Adrenal gland (tissue), 19 donors: ENCODE results near the gene PDCD7. TPM values are rescaled to one million over a fixed set of nuclear protein-coding genes. Genes with fewer than 3 reads are reported as not detected.
"Not testable (repeated sequence)": the region's sequence is repeated elsewhere in the genome, so short reads cannot be mapped to it uniquely, and the experiment has no call there.

Experiments used
- DNase-seq, 7 donors: peaks; one replicate each; pipeline ENCODE4 v3.0.0-alpha.2; 2019 to 2020
- H3K27ac ChIP-seq, 5 donors: fragments of 200-600 bp; sonication (generic) in 4 of 5; 1 replicate in 3 of 5; 2 replicates in 2 of 5; pipeline versions ENCODE4 v1.5.1 to v1.8.0; 2016 to 2020; ENCODE audit warnings: mild to moderate bottlenecking in 1 of 5
- H3K27me3 ChIP-seq: fragments of 200-600 bp; 2 replicates; pipeline ENCODE4 v1.8.0; 2021
- H3K36me3 ChIP-seq, 2 donors: fragments of 200-600 bp; replicated peaks in 1 of 2; 1 replicate in 1 of 2; 2 replicates in 1 of 2; pipeline versions ENCODE4 v1.5.1 to v1.8.0; 2018 to 2022
- H3K4me1 ChIP-seq, 2 donors: fragments of 200-600 bp; replicated peaks in 1 of 2; 1 replicate in 1 of 2; 2 replicates in 1 of 2; pipeline versions ENCODE4 v1.5.1 to v1.8.0; 2018 to 2021
- H3K4me3 ChIP-seq, 4 donors: fragments of 200-600 bp; sonication (generic) in 3 of 4; one replicate each; pipeline ENCODE4 v1.5.1; 2016 to 2018
- H3K9me3 ChIP-seq, 3 donors: fragments of 200-600 bp; sonication (generic) in 1 of 3; replicated peaks in 1 of 3; 1 replicate in 2 of 3; 2 replicates in 1 of 3; pipeline versions ENCODE4 v1.5.1 to v1.8.0; 2016 to 2021
- POLR2A ChIP-seq, 2 donors: fragments of 450-650 bp; IDR thresholded peaks; one replicate each; pipeline ENCODE4 v1.6.1; 2017; ENCODE audit warnings: antibody characterized with exemption in 2 of 2, mild to moderate bottlenecking in 2 of 2, moderate library complexity in 1 of 2
- WGBS, 4 donors: extraction: QIAGEN DNeasy Blood & Tissue Kit in 2 of 4; methylation state at CpG; one replicate each; pipeline versions ENCODE4 v1.1.5 to v1.1.7; 2013 to 2017; 5-methylcytosine and 5-hydroxymethylcytosine counted together
- intact Hi-C, 2 donors: fragments of 100-400 bp; cut with DNase I; formaldehyde crosslinking; loops; one replicate each; pipeline versions ENCODE4 v1.14.1 to v1.15.0; 2022 to 2023
- long read RNA-seq, 10 donors: library from polyadenylated mRNA in 3 of 10; unstranded in 2 of 10; stranded (forward) in 1 of 10; transcript quantifications; one replicate each; pipeline ENCODE4 v2.0.0 and lab custom pipeline, GENCODE V29; 2021 to 2026
- polyA plus RNA-seq, 3 donors: library from polyadenylated mRNA; stranded (reverse); fragments of 200-250 nt in 2 of 3; fragments of 350-450 nt in 1 of 3; fragmentation: Illumina TruSeq in 1 of 3; extraction: RNeasy Lipid Tissue Mini Kit (QIAGEN cat#74804) in 1 of 3; gene quantifications; one replicate each; pipeline ENCODE4 v1.2.3, GENCODE V29; 2013 to 2014
- total RNA-seq, 9 donors: library from RNA; depleted of rRNA in 4 of 9; stranded (reverse); fragments of >200 nt in 4 of 9; fragments of 120-200 nt in 1 of 9; fragmentation: NEBNext Ultra II Directional in 1 of 9; extraction: Animal tissue kit (Norgen Biotek cat#: 25700) in 1 of 9; gene quantifications; one replicate each; pipeline versions ENCODE4 v1.1.0 to v1.2.4, GENCODE V29; 2013 to 2023
- TF ChIP-seq, protein P1 (sequence below), 6 experiments: fragments of 450-650 bp in 4 of 6; fragments of 200-600 bp in 2 of 6; sonication (generic) in 1 of 6; IDR thresholded peaks; 1 replicate in 5 of 6; 2 replicates in 1 of 6; pipeline versions ENCODE4 v1.5.1 to v1.8.0; 2016 to 2021; ENCODE audit warnings: antibody characterized with exemption in 6 of 6, mild to moderate bottlenecking in 2 of 6, moderate library complexity in 1 of 6
- donor health status: healthy with polysubstance abuse.
- donor health status: Bipolar disorder and iron deficiency.
- donor health status: DM: yes; HTN: yes; CAD: no.
- donor health status: DM: no; HTN: no; CAD: no.
- donor health status: DM: no; HTN: no; CAD: no.
- donor health status: DM: yes; HTN: yes; CAD: no.

Gene PDCD7, protein sequence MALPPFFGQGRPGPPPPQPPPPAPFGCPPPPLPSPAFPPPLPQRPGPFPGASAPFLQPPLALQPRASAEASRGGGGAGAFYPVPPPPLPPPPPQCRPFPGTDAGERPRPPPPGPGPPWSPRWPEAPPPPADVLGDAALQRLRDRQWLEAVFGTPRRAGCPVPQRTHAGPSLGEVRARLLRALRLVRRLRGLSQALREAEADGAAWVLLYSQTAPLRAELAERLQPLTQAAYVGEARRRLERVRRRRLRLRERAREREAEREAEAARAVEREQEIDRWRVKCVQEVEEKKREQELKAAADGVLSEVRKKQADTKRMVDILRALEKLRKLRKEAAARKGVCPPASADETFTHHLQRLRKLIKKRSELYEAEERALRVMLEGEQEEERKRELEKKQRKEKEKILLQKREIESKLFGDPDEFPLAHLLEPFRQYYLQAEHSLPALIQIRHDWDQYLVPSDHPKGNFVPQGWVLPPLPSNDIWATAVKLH
- total RNA-seq (100 to 1,000 TPM in 1 of 9 donors, 10 to 100 TPM in 8; 12.9 to 121 (median 21.2) TPM), polyA plus RNA-seq (10 to 100 TPM in 2 of 3 donors, 1 to 10 TPM in 1; 9.8 to 18.7 (median 17.3) TPM)
- long read RNA-seq, donor 1, partial matches to known transcripts, result 0 of 3 reads
- long read RNA-seq, donor 1, other reads (novel, unspliced or antisense), result 0 of 3 reads
- long read RNA-seq, donor 2, partial matches to known transcripts, result 0 of 4 reads
- long read RNA-seq, donor 2, other reads (novel, unspliced or antisense), result 0 of 4 reads
- long read RNA-seq, donor 3, partial matches to known transcripts, result 0 of 4 reads
- long read RNA-seq, donor 3, other reads (novel, unspliced or antisense), result 0 of 4 reads
- long read RNA-seq, donor 4, partial matches to known transcripts, result 1 of 1 reads
- long read RNA-seq, donor 4, other reads (novel, unspliced or antisense), result 0 of 1 reads
- long read RNA-seq, donor 5, transcript PDCD7-201 (5 exons, 2,851 nt), result major isoform, 31 of 31 reads
- long read RNA-seq, donor 5, partial matches to known transcripts, result 0 of 31 reads
- long read RNA-seq, donor 5, other reads (novel, unspliced or antisense), result 0 of 31 reads
- long read RNA-seq, donor 6, partial matches to known transcripts, result 1 of 2 reads
- long read RNA-seq, donor 6, other reads (novel, unspliced or antisense), result 1 of 2 reads
- long read RNA-seq, donor 7, partial matches to known transcripts, result 0 of 2 reads
- long read RNA-seq, donor 7, other reads (novel, unspliced or antisense), result 0 of 2 reads
- long read RNA-seq, donor 8, transcript PDCD7-201 (5 exons, 2,851 nt), result major isoform, 5 of 5 reads
- long read RNA-seq, donor 8, partial matches to known transcripts, result 0 of 5 reads
- long read RNA-seq, donor 8, other reads (novel, unspliced or antisense), result 0 of 5 reads
- long read RNA-seq, donor 9, partial matches to known transcripts, result 0 of 1 reads
- long read RNA-seq, donor 9, other reads (novel, unspliced or antisense), result 0 of 1 reads
- long read RNA-seq, donor 10, partial matches to known transcripts, result 0 of 2 reads
- long read RNA-seq, donor 10, other reads (novel, unspliced or antisense), result 0 of 2 reads

DNA sequence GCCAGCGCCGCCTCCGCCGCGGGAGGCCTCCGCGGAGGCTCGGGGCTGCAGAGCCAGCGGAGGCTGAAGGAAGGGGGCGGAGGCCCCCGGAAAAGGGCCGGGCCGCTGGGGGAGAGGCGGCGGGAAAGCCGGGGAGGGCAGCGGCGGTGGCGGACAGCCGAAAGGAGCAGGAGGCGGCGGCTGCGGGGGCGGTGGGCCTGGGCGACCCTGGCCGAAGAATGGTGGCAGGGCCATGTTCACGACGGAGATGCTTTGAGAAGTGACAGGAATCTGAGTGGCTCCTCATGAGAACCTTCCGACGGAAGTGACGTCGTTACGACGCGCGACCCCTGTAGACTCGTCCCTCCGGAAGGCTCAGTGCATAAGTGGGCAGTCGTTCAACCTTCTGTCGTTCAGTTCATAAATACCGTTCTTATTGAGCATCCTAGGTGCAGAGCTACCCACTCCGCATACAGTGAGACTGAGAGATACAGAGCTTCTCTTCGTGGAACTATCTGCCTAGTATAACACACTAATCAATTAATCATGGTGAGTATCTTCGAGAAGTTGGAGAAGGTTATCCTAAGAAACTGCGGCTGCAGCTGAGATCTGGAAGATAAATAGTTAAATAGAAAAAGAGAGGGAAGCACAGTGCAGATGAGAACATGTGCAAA lies at the start of gene PDCD7:
Gene PDCD7, minus strand, starts transcription at position 261 of the 653 bp plus-strand sequence. Its CDS starts 27 bp downstream, at position 234.
- 0 to 4% (median 2%) methylated on average over 7 to 45 of the region's 45 CpGs for WGBS, 4 donors
- H3K36me3 ChIP-seq, result peaks cover 0 to 15% of the 10 kb centered on the region in 2 donors
- peak within 1 kb of the TSS; percentile 71 to 87 (median 78) for H3K4me3 ChIP-seq
- intact Hi-C loops, result no loop called here
- DNase-seq, result peak; percentile 84 to 96 (median 89)
- peak within 1 kb of the TSS; percentile 65 to 92 (median 89) for H3K27ac ChIP-seq
- H3K9me3 ChIP-seq, result no peaks in the 10 kb centered on the region
- TF ChIP-seq, protein P1, sequence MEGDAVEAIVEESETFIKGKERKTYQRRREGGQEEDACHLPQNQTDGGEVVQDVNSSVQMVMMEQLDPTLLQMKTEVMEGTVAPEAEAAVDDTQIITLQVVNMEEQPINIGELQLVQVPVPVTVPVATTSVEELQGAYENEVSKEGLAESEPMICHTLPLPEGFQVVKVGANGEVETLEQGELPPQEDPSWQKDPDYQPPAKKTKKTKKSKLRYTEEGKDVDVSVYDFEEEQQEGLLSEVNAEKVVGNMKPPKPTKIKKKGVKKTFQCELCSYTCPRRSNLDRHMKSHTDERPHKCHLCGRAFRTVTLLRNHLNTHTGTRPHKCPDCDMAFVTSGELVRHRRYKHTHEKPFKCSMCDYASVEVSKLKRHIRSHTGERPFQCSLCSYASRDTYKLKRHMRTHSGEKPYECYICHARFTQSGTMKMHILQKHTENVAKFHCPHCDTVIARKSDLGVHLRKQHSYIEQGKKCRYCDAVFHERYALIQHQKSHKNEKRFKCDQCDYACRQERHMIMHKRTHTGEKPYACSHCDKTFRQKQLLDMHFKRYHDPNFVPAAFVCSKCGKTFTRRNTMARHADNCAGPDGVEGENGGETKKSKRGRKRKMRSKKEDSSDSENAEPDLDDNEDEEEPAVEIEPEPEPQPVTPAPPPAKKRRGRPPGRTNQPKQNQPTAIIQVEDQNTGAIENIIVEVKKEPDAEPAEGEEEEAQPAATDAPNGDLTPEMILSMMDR (IDR thresholded peaks at IDR 0.05), result no peak
- TF ChIP-seq POLR2A (IDR thresholded peaks at IDR 0.05), result peak; percentile 46 to 79
- H3K27me3 ChIP-seq, result no peaks in the 10 kb centered on the region
- H3K4me1 ChIP-seq, result peaks cover 10 to 21% of the 10 kb centered on the region in 2 donors

DNA sequence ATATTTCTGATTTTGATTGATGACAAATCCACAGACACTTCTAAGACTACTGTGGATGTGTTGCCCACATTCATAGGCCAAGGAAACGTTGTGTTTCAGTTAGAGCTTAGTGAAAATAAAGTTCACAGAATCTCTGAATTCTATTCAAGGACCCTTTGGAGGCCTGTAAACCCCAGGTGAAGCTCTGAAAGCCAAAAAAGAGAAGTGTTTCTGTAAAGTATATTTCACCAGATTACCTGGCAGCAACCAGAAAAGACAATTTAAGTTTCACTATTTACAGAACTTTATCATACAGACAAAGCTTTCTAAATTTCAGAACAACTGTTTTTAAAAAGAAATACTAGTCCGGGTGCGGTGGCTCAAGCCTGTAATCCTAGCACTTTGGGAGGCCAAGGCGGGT lies 48.9 kb upstream of the PDCD7 start:
- intact Hi-C loops, result no loop called here
- H3K4me1 ChIP-seq, result peaks cover 22 to 41% of the 10 kb centered on the region in 2 donors
- H3K4me3 ChIP-seq, result peak overlapping the region in 1 of 4 donors; percentile 87
- TF ChIP-seq, protein P1 (IDR thresholded peaks at IDR 0.05), result no peak
- no peak for TF ChIP-seq POLR2A (IDR thresholded peaks at IDR 0.05)
- WGBS, 4 donors, result 69 to 76% (median 73%) methylated on average over 4 of the region's 4 CpGs
- H3K27ac ChIP-seq, result peak overlapping the region in 2 of 5 donors; percentile 13 to 92
- no peaks in the 10 kb centered on the region for H3K27me3 ChIP-seq
- DNase-seq, result no peak
- H3K9me3 ChIP-seq, result no peaks in the 10 kb centered on the region
- H3K36me3 ChIP-seq, result peaks cover 0 to 27% of the 10 kb centered on the region in 2 donors

DNA sequence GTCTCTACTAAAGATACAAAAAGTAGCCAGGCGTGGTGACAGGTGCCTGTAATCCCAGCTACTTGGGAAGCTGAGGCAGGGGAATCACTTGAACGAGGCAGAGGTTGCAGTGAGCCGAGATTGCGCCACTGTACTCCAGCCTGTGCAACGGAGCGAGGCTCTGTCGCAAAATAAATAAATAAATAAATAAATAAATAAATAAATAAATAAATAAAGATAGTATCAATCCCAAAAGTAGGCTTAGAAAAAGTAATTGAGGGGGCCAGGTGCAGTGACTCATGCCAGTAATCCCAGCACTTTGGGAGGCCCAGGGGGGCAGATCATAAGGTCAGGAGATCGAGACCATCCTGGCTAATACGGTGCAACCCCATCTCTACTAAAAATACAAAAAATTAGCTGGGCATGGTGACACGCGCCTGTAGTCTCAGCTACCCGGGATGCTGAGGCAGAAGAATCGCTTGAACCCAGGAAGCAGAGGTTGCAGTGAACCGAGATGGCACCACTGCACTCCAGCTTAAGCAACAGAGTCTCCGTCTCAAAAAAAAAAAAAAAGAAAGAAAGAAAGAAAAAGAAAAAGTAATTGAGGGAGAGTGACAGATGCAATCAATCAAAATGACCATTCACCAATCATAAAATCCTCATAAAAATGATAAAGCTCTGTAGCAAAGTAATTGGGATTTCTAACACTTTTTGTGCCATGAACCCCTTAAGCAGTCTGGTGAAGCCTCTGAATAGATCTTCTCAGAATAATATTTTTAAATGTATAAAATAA lies 48.2 kb upstream of the PDCD7 start:
- 85 to 90% (median 87%) methylated on average over 15 of the region's 15 CpGs for WGBS, 4 donors
- H3K4me1 ChIP-seq, result peaks cover 22 to 41% of the 10 kb centered on the region in 2 donors
- intact Hi-C loops, H3K27ac ChIP-seq, H3K4me3 ChIP-seq, H3K27me3 ChIP-seq, DNase-seq, H3K9me3 ChIP-seq: not testable (repeated sequence)
- H3K36me3 ChIP-seq, result peaks cover 0 to 34% of the 10 kb centered on the region in 2 donors
